OCI-LY7 (cell line): Measurements from ENCODE around the gene GTSE1. TPM values are rescaled to one million over a fixed set of nuclear protein-coding genes. Genes with fewer than 3 reads are reported as not detected.

ENCODE experiments used
- BruUV-seq: library from RNA; stranded (reverse); fragments of 400-500 nt; replicated peaks from 2 replicates; lab custom pipeline; 2021; lab: Mats Ljungman, UMichigan
- CTCF ChIA-PET: fragments of 300-600 bp; sonication (Branson Sonifier 250); formaldehyde crosslinking; loops from one replicate; lab custom pipeline; 2022; ENCODE audit warnings: antibody characterized with exemption; ENCODE audit not compliant: unreplicated experiment; lab: Charles Lee
- POLR2A ChIA-PET: fragments of 300-600 bp; sonication (Branson Sonifier 250); formaldehyde crosslinking; loops from one replicate; lab custom pipeline; 2022; ENCODE audit warnings: antibody characterized with exemption; lab: Charles Lee
- DNase-seq: peaks from one replicate; pipeline ENCODE4 v3.0.0-alpha.2; 2015; ENCODE audit warnings: low spot score
- H2AFZ ChIP-seq: fragments of 200-600 bp; sonication (generic), shearing (Covaris generic); 2 replicates; pipeline ENCODE4 v1.6.1; 2014; ENCODE audit warnings: mild to moderate bottlenecking, antibody characterized with exemption, low read length, moderate library complexity
- H3K27ac ChIP-seq: fragments of 200-600 bp; sonication (generic); 2 replicates; pipeline ENCODE4 v1.5.1; 2014; ENCODE audit warnings: mixed run types, low read depth, mild to moderate bottlenecking, moderate library complexity, low read length, inconsistent platforms; ENCODE audit not compliant: poor library complexity, severe bottlenecking
- H3K36me3 ChIP-seq: fragments of 200-600 bp; sonication (generic); 2 replicates; pipeline ENCODE4 v1.6.1; 2014; ENCODE audit warnings: mild to moderate bottlenecking, antibody characterized with exemption, low read length, moderate library complexity, mixed read lengths; ENCODE audit not compliant: insufficient read depth
- H3K4me1 ChIP-seq: fragments of 200-600 bp; sonication (generic); 2 replicates; pipeline ENCODE4 v1.5.1; 2014; ENCODE audit warnings: mild to moderate bottlenecking, low read length; ENCODE audit not compliant: insufficient read depth, poor library complexity, severe bottlenecking
- H3K4me2 ChIP-seq: fragments of 200-600 bp; sonication (generic); 2 replicates; pipeline ENCODE4 v1.6.1; 2014; ENCODE audit warnings: mild to moderate bottlenecking, low read length
- H3K4me3 ChIP-seq: fragments of 200-600 bp; sonication (generic); 2 replicates; pipeline ENCODE4 v1.5.1; 2014; ENCODE audit warnings: mild to moderate bottlenecking, low read depth, low read length; ENCODE audit not compliant: poor library complexity, severe bottlenecking
- H3K79me2 ChIP-seq: fragments of 200-600 bp; sonication (generic); 2 replicates; pipeline ENCODE4 v1.6.1; 2016; ENCODE audit warnings: low read depth, mild to moderate bottlenecking, low read length, moderate library complexity, mixed read lengths; ENCODE audit not compliant: insufficient read depth
- H3K9me2 ChIP-seq: fragments of 200-600 bp; sonication (generic); 2 replicates; pipeline ENCODE4 v1.6.1; 2016; ENCODE audit warnings: mild to moderate bottlenecking, low read length, mixed read lengths; ENCODE audit not compliant: insufficient read depth
- H3K9me3 ChIP-seq: fragments of 200-600 bp; sonication (generic); 2 replicates; pipeline ENCODE4 v1.6.1; 2014; ENCODE audit warnings: mild to moderate bottlenecking, mixed run types, low read length, mixed read lengths
- H4K20me1 ChIP-seq: fragments of 200-600 bp; sonication (generic); 2 replicates; pipeline ENCODE4 v1.6.1; 2014; ENCODE audit warnings: mild to moderate bottlenecking, antibody characterized with exemption, low read length, moderate library complexity, mixed read lengths; ENCODE audit not compliant: insufficient read depth
- EZH2phosphoT487 ChIP-seq: fragments of 200-600 bp; sonication (generic); IDR thresholded peaks from 2 replicates; pipeline ENCODE4 v1.6.1; 2018; ENCODE audit warnings: low read depth, borderline replicate concordance, mild to moderate bottlenecking, mixed run types, antibody characterized with exemption, low read length, moderate library complexity, mixed read lengths
- intact Hi-C: fragments of 100-400 bp; cut with micrococcal nuclease; formaldehyde crosslinking; loops from one replicate; pipeline ENCODE4 v1.10.0; 2022; ENCODE audit not compliant: unreplicated experiment
- total RNA-seq, 2 experiments: library from RNA; depleted of rRNA in 1 of 2; stranded (reverse); fragments of >200 nt in 1 of 2; shearing (Covaris generic) in 1 of 2; gene quantifications; 2 replicates each; pipeline ENCODE4 v1.2.3, GENCODE V29; 2014 to 2022
- TF ChIP-seq, protein P1 (sequence below): fragments of 200-600 bp; sonication (generic); conservative IDR thresholded peaks from 2 replicates; pipeline ENCODE4 v1.5.1; 2014; ENCODE audit warnings: mild to moderate bottlenecking, antibody characterized with exemption, low read length, moderate library complexity, mixed read lengths

The GTSE1 gene
- total RNA-seq, 2 experiments from 2014 or later: 54.7 to 109 TPM

- no peak overlapping the region for H3K4me2 ChIP-seq
- no peak overlapping the region for H3K4me3 ChIP-seq
- DNase-seq: no peak
- H3K9me3 ChIP-seq: no peaks in the 10 kb centered on the region
- no peaks in the 10 kb centered on the region for H3K79me2 ChIP-seq
- 0 out of 2 replicates have a peak, but pooled peaks cover 6% of the 10 kb centered on the region for H4K20me1 ChIP-seq
- CTCF ChIA-PET: no interaction called here
- no peak overlapping the region for H3K27ac ChIP-seq
- no peak overlapping the region for H2AFZ ChIP-seq
- intact Hi-C loops: no loop called here
- TF ChIP-seq, protein P1, sequence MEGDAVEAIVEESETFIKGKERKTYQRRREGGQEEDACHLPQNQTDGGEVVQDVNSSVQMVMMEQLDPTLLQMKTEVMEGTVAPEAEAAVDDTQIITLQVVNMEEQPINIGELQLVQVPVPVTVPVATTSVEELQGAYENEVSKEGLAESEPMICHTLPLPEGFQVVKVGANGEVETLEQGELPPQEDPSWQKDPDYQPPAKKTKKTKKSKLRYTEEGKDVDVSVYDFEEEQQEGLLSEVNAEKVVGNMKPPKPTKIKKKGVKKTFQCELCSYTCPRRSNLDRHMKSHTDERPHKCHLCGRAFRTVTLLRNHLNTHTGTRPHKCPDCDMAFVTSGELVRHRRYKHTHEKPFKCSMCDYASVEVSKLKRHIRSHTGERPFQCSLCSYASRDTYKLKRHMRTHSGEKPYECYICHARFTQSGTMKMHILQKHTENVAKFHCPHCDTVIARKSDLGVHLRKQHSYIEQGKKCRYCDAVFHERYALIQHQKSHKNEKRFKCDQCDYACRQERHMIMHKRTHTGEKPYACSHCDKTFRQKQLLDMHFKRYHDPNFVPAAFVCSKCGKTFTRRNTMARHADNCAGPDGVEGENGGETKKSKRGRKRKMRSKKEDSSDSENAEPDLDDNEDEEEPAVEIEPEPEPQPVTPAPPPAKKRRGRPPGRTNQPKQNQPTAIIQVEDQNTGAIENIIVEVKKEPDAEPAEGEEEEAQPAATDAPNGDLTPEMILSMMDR: no peak
- TF ChIP-seq EZH2phosphoT487: no peak
- no peaks in the 10 kb centered on the region for H3K9me2 ChIP-seq
- BruUV-seq: no TSS peak
- no peaks in the 10 kb centered on the region for H3K4me1 ChIP-seq
- POLR2A ChIA-PET: no interaction called here
- peaks cover 93% of the 10 kb centered on the region for H3K36me3 ChIP-seq
These were observed 51.5 kb downstream of the GTSE1 start for GRCh38 chr22:46348099-46348695.

GRCh38 chr22:46349238-46349637, 52.6 kb downstream of the GTSE1 start:
- TF ChIP-seq, protein P1: no peak
- TF ChIP-seq EZH2phosphoT487: no peak
- Histone ChIP-seq H3K27ac (no peak overlapping the region), H3K9me2 (no peaks in the 10 kb centered on the region), H3K4me2 (no peak overlapping the region), H3K9me3 (no peaks in the 10 kb centered on the region), H2AFZ (no peak overlapping the region), H3K36me3 (peaks cover 93% of the 10 kb centered on the region), H3K79me2 (no peaks in the 10 kb centered on the region), H3K4me1 (no peaks in the 10 kb centered on the region), H3K4me3 (no peak overlapping the region), H4K20me1 (0 out of 2 replicates have a peak, but pooled peaks cover 6% of the 10 kb centered on the region)
- CTCF ChIA-PET: no interaction called here
- no TSS peak for BruUV-seq
- intact Hi-C loops: no loop called here
- no peak for DNase-seq
- POLR2A ChIA-PET: interaction anchor here (0.6 kb wide), 1 partner anchor 96 kb away, joined by 4 read pairs; no protein-coding TSS in a partner anchor

GRCh38 chr22:46349681-46350080, 53.0 kb downstream of the GTSE1 start:
- no peak for TF ChIP-seq EZH2phosphoT487
- TF ChIP-seq, protein P1: no peak
- Histone ChIP-seq H3K4me2 (no peak overlapping the region), H3K27ac (no peak overlapping the region), H3K9me3 (no peaks in the 10 kb centered on the region), H3K79me2 (no peaks in the 10 kb centered on the region), H4K20me1 (0 out of 2 replicates have a peak, but pooled peaks cover 6% of the 10 kb centered on the region), H3K4me3 (no peak overlapping the region), H2AFZ (no peak overlapping the region), H3K9me2 (no peaks in the 10 kb centered on the region), H3K4me1 (no peaks in the 10 kb centered on the region), H3K36me3 (peaks cover 93% of the 10 kb centered on the region)
- DNase-seq: no peak
- CTCF ChIA-PET: no interaction called here
- POLR2A ChIA-PET: interaction anchor here (0.6 kb wide), 1 partner anchor 96 kb away, joined by 4 read pairs; no protein-coding TSS in a partner anchor
- no TSS peak for BruUV-seq
- intact Hi-C loops: no loop called here
